SK-N-MC (cell line): ENCODE results near the gene AFF4.

ENCODE experiments used
- DNase-seq: peaks from one replicate; pipeline ENCODE4 v3.0.0-alpha.2; 2011; ENCODE audit warnings: low read depth, low spot score
- H3K27ac ChIP-seq: fragments of 200-600 bp; sonication (generic); 2 replicates; pipeline ENCODE4 v1.5.1; 2016; ENCODE audit warnings: mixed run types
- H3K36me3 ChIP-seq: fragments of 200-600 bp; sonication (generic); 2 replicates; pipeline ENCODE4 v1.6.1; 2017; ENCODE audit warnings: antibody characterized with exemption, low read length, mixed read lengths; ENCODE audit not compliant: insufficient read depth
- H3K4me3 ChIP-seq: fragments of 200-600 bp; sonication (generic); 2 replicates; pipeline ENCODE4 v1.5.1; 2016
- H3K9ac ChIP-seq: fragments of 200-600 bp; sonication (generic); 2 replicates; pipeline ENCODE4 v1.8.0; 2017; ENCODE audit warnings: mixed run types, mixed read lengths; ENCODE audit not compliant: insufficient read length
- H3K9me3 ChIP-seq: fragments of 200-600 bp; sonication (generic); 2 replicates; pipeline ENCODE4 v1.6.1; 2017; ENCODE audit warnings: low read depth, mild to moderate bottlenecking, antibody characterized with exemption, low read length, moderate library complexity, mixed read lengths
- EZH2 ChIP-seq: fragments of 200-600 bp; sonication (generic); IDR thresholded peaks from one replicate; pipeline ENCODE4 v1.6.1; 2017; ENCODE audit warnings: antibody characterized with exemption
- FOXP2 ChIP-seq: optimal IDR thresholded peaks from 2 replicates; pipeline ENCODE3; 2011; ENCODE audit warnings: mild to moderate bottlenecking, moderate library complexity; ENCODE audit not compliant: insufficient read depth; ENCODE audit errors: extremely low read length, control extremely low read depth
- POLR2AphosphoS5 ChIP-seq: IDR thresholded peaks from 2 replicates; pipeline ENCODE4 v1.6.1; 2012; ENCODE audit warnings: mild to moderate bottlenecking, low read depth, low read length, borderline replicate concordance

AFF4 gene

DNA sequence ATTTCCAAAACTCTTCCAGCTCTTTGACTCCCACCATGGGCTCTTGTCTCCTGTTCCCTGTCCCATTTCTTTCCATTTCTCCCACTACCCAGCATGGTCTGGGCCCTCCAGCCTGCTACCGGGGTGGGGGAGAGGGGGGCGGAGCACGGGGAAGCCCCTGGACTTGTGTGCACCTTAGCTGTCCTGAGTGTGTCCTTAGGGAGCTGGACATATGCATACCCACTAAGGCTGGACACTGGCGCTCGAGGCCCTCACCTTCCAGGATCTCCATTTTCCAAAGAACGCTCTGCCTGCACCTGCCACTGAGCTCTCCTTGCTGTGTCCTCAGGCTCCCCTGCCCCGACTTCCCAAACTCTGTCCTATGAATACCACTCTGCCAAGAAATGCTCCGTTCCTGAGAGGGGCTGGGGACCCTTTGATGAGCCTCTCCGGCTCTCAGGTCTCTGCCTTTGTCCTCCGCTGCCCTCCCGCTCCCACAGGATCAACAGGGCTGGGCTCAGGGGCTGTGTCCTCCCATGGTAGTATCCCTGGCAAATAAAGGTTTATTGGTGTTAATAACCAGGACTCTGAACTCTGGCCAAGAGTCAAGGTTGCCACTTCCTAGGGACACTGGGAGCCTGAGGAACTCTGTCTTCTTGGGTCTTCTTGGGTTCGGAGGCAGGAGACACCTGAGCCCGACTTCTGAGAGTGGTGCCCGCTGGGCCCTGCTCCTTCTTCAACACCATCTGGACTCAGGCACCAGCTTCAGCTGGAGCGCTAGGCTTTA lies 132.2 kb downstream of the AFF4 start:
- Histone ChIP-seq H3K36me3 (no peaks in the 10 kb centered on the region), H3K9ac (no peak overlapping the region), H3K9me3 (no peaks in the 10 kb centered on the region), H3K27ac (no peak overlapping the region), H3K4me3 (no peak overlapping the region)
- DNase-seq = no peak
- TF ChIP-seq POLR2AphosphoS5 = no peak
- TF ChIP-seq EZH2 = no peak
- TF ChIP-seq FOXP2 = no peak

GRCh38 chr5:132830436-132831094 lies 132.9 kb downstream of the AFF4 start, which contains the start of gene SHROOM1:
SHROOM1 (minus strand) TSS chr5:132830647; CDS start chr5:132826140, 4,507 bp downstream.
- H3K4me3 ChIP-seq = peak within 1 kb of the TSS; percentile 85
- no peaks in the 10 kb centered on the region for H3K36me3 ChIP-seq
- no peak for DNase-seq
- TF ChIP-seq POLR2AphosphoS5 = no peak
- no peak for TF ChIP-seq EZH2
- no peak for TF ChIP-seq FOXP2
- no peaks in the 10 kb centered on the region for H3K9me3 ChIP-seq
- H3K27ac ChIP-seq = no peak within 1 kb of the TSS
- H3K9ac ChIP-seq = peak within 1 kb of the TSS; percentile 69

DNA sequence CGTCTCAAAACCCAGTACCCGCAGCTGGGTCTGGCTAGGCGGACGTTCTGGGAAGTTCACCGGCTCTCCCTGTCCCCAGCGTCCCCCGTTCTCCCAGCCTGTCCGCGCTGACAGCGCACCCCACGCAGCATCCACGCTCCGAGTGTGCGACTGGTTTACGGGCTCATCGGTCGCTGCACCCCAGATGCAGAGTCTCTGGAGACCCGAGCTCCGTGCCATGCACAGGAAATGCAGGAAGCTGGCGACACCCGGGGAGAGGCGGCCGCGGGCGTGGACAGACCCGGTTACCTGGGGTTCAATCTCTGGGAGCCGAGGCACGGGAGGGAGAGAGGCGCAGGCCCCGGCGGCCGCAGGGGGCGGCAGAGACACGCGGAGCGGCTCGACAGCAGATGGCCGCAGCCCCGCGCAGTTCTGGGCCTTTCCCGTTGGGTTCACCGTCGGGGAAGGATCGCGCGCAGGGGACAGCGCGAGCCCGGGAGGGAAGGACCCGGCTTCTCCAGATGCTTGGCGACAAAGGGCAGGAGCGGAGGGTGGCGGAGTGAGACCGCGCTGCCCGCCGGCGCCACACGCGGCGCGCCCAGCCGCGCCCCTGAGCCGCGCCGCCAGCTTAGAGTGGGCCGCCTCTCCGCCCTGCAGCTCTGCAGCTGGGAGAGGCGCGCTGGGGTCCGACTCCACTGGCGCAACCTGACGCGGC lies 133.5 kb downstream of the AFF4 start:
- H3K9me3 ChIP-seq = no peaks in the 10 kb centered on the region
- TF ChIP-seq FOXP2 (no peak), POLR2AphosphoS5 (no peak), EZH2 (no peak)
- no peak overlapping the region for H3K27ac ChIP-seq
- H3K9ac ChIP-seq = peak overlapping the region; percentile 69
- H3K4me3 ChIP-seq = peak overlapping the region; percentile 85
- no peak for DNase-seq
- H3K36me3 ChIP-seq = no peaks in the 10 kb centered on the region

- no peaks in the 10 kb centered on the region for H3K36me3 ChIP-seq
- no peak for DNase-seq
- no peak overlapping the region for H3K4me3 ChIP-seq
- no peaks in the 10 kb centered on the region for H3K9me3 ChIP-seq
- H3K27ac ChIP-seq = no peak overlapping the region
- TF ChIP-seq EZH2 = no peak
- no peak for TF ChIP-seq FOXP2
- no peak for TF ChIP-seq POLR2AphosphoS5
- H3K9ac ChIP-seq = no peak overlapping the region
Measured at GRCh38 chr5:132828846-132829494, 134.5 kb downstream of the AFF4 start.

DNA sequence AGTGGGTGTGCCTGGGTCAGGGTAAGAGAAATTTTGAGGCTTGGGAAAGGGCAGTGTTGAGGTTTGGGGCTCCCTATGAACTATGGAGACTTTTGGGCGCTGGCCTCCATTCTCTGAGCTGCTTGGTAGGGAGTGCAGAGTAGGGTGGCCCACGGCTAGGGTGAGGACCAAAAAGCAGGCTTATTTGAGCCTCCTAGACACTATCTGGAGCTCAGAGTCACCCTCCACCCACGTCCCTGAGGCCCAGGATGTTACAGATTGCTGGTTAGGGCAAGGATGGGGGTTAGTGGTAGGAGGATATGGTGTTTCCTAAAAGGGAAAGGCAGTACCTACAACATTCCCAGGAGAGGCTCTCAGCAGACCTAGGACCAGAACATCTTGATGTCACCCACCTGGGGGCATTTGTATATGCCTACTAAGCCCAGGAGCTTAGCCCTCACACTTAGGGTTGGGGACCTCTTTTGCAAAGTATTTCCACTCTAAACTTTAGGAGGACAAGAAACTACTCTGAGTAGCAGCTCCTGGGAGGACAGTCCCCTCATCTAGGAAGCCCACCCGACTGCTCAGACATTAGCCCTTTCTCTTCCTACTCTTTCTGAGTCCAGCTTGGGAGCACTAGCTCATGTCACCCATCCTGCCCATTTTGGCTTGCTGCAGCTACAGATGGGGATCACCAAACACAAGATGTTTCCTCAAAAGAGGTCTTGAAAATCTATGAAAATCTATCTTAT lies 135.3 kb downstream of the AFF4 start:
- Histone ChIP-seq H3K9ac (no peak overlapping the region), H3K27ac (no peak overlapping the region), H3K4me3 (no peak overlapping the region), H3K9me3 (no peaks in the 10 kb centered on the region), H3K36me3 (no peaks in the 10 kb centered on the region)
- no peak for DNase-seq
- TF ChIP-seq POLR2AphosphoS5 (no peak), EZH2 (no peak), FOXP2 (no peak)

DNA sequence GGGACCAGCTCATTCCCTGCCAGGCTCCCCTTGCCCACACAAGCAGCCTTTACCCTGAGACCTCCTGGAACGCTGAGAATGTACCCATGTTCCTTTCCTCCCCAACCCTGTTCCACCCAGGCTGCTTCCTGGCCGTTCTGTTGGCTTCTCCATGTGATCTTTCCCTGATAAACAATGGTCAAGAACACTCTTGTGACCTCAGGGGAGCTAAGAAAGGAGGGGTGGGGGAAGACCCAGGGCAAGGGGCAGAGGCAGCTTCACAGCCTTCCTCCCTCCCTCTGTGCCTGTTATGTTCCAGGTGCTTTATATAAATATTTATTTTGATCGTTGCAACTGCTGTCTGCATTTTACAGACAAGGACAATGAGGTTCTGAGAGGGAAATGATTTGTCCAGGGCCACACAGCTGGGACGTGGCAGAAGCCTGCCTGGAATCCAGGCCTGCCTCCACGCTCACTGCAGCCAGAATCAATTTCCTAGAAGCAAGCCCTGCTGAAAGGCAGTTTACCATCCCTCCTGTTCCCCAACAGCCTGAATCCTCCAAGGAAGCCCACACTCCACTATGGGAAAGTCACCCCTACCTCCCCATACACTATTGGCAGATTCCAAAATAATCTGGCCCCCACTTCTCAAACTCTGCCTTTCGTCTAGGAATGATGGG lies 136.9 kb downstream of the AFF4 start:
- Histone ChIP-seq H3K9ac (no peak overlapping the region), H3K9me3 (no peaks in the 10 kb centered on the region), H3K36me3 (no peaks in the 10 kb centered on the region), H3K4me3 (no peak overlapping the region), H3K27ac (no peak overlapping the region)
- no peak for DNase-seq
- TF ChIP-seq POLR2AphosphoS5 (no peak), FOXP2 (no peak), EZH2 (no peak)

GRCh38 chr5:132825834-132826391 lies 137.5 kb downstream of the AFF4 start:
- DNase-seq = no peak
- Histone ChIP-seq H3K4me3 (no peak overlapping the region), H3K36me3 (no peaks in the 10 kb centered on the region), H3K9ac (no peak overlapping the region), H3K27ac (no peak overlapping the region), H3K9me3 (no peaks in the 10 kb centered on the region)
- TF ChIP-seq EZH2 (no peak), FOXP2 (no peak), POLR2AphosphoS5 (no peak)
